NCI-H187 (cell line): ENCODE results near the gene TACC2.

Experiments used
- DNase-seq, 2 experiments: peaks; one replicate each; lab custom pipeline; 2025; lab: John Stamatoyannopoulos, UW

Gene TACC2

GRCh38 chr10:122143238-122143841 lies 154.4 kb downstream of the TACC2 start:
- DNase-seq, result peak in 1 of 2 experiments; percentile 19

GRCh38 chr10:122144199-122144598 lies 155.2 kb downstream of the TACC2 start:
- no peak for DNase-seq

GRCh38 chr10:122145113-122145512 lies 156.2 kb downstream of the TACC2 start:
- DNase-seq, result no peak

- no peak for DNase-seq
Observed at GRCh38 chr10:122147663-122148062, 158.7 kb downstream of the TACC2 start.

GRCh38 chr10:122148876-122149560 lies 160.1 kb downstream of the TACC2 start:
- no peak for DNase-seq

GRCh38 chr10:122149561-122150505 lies 160.9 kb downstream of the TACC2 start:
- no peak for DNase-seq

- no peak for DNase-seq
Observed at GRCh38 chr10:122151121-122151694, 162.2 kb downstream of the TACC2 start.

- peak in 1 of 2 experiments; percentile 18 for DNase-seq
Observed at GRCh38 chr10:122152544-122152943, 163.6 kb downstream of the TACC2 start.

- no peak for DNase-seq
Observed at GRCh38 chr10:122154031-122154544, 165.1 kb downstream of the TACC2 start.

- no peak for DNase-seq
Observed at GRCh38 chr10:122154545-122155366, 165.8 kb downstream of the TACC2 start.

GRCh38 chr10:122157451-122157850 lies 168.5 kb downstream of the TACC2 start:
- no peak for DNase-seq

- no peak for DNase-seq
Observed at GRCh38 chr10:122158362-122158761, 169.4 kb downstream of the TACC2 start.

- no peak for DNase-seq
Observed at GRCh38 chr10:122159141-122159970, 170.4 kb downstream of the TACC2 start.

GRCh38 chr10:122161795-122162194 lies 172.8 kb downstream of the TACC2 start:
- DNase-seq, result no peak

GRCh38 chr10:122162671-122163173 lies 173.8 kb downstream of the TACC2 start:
- DNase-seq, result no peak

- peak in 1 of 2 experiments; percentile 38 for DNase-seq
Observed at GRCh38 chr10:122163174-122164022, 174.4 kb downstream of the TACC2 start.

GRCh38 chr10:122164023-122164601 lies 175.1 kb downstream of the TACC2 start:
- DNase-seq, result peak; percentile 58 to 66

GRCh38 chr10:122164815-122165483 lies 176.0 kb downstream of the TACC2 start:
- no peak for DNase-seq
